Brain pericyte (primary cell): Measurements from ENCODE around the gene WDR89.
A peak's percentile ranks its signal among the peaks of the same experiment; 100 is the strongest.
"Not testable (repeated sequence)": the region's sequence is repeated elsewhere in the genome, so short reads cannot be mapped to it uniquely, and the experiment has no call there.

Experiments used
- DNase-seq: peaks from one replicate; pipeline ENCODE4 v3.0.0-alpha.2; 2012; ENCODE audit warnings: low read depth, low spot score

Gene WDR89

GRCh38 chr14:63641473-63642228 is at the start of gene WDR89:
Gene WDR89 (minus strand): TSS chr14:63641871. CDS start chr14:63599942, 41,929 bp downstream.
- peak; percentile 99 for DNase-seq

GRCh38 chr14:63689132-63689531 is 47.5 kb upstream of the WDR89 start:
- DNase-seq: no peak

- DNase-seq: no peak
These were observed 45.3 kb upstream of the WDR89 start for GRCh38 chr14:63686926-63687325.

GRCh38 chr14:63685401-63685800 is 43.7 kb upstream of the WDR89 start:
- no peak for DNase-seq

- no peak for DNase-seq
These were observed 41.3 kb upstream of the WDR89 start for GRCh38 chr14:63682727-63683593.

- DNase-seq: no peak
These were observed 36.9 kb upstream of the WDR89 start for GRCh38 chr14:63678536-63678935.

- no peak for DNase-seq
These were observed 36.3 kb upstream of the WDR89 start for GRCh38 chr14:63677891-63678379.

- no peak for DNase-seq
These were observed 34.9 kb upstream of the WDR89 start for GRCh38 chr14:63676615-63677014.

- DNase-seq: no peak
These were observed 32.3 kb upstream of the WDR89 start for GRCh38 chr14:63673886-63674497.

GRCh38 chr14:63673255-63673654 is 31.6 kb upstream of the WDR89 start:
- DNase-seq: no peak

GRCh38 chr14:63672417-63673180 is 30.9 kb upstream of the WDR89 start:
- no peak for DNase-seq

- no peak for DNase-seq
These were observed 30.3 kb upstream of the WDR89 start for GRCh38 chr14:63671987-63672386.

GRCh38 chr14:63670692-63671091 is 29.0 kb upstream of the WDR89 start:
- DNase-seq: no peak

- no peak for DNase-seq
These were observed 24.7 kb upstream of the WDR89 start for GRCh38 chr14:63666335-63666734.

GRCh38 chr14:63663428-63664341 is 22.0 kb upstream of the WDR89 start:
- no peak for DNase-seq

- DNase-seq: no peak
These were observed 21.1 kb upstream of the WDR89 start for GRCh38 chr14:63662776-63663175.

GRCh38 chr14:63661881-63662280 is 20.2 kb upstream of the WDR89 start:
- not testable (repeated sequence) for DNase-seq

GRCh38 chr14:63659726-63660125 is 18.1 kb upstream of the WDR89 start:
- DNase-seq: no peak

GRCh38 chr14:63656194-63656593 is 14.5 kb upstream of the WDR89 start:
- no peak for DNase-seq

- DNase-seq: no peak
These were observed 13.3 kb upstream of the WDR89 start for GRCh38 chr14:63654936-63655335.
